HEK293T (cell line): ENCODE results near the gene SERTAD2.

Experiments
- CTBP1 ChIP-seq: fragments of 450-650 bp; IDR thresholded peaks from 2 replicates; pipeline ENCODE4 v1.6.1; 2016; ENCODE audit warnings: borderline replicate concordance
- ELF4 ChIP-seq: fragments of 450-650 bp; IDR thresholded peaks from 2 replicates; pipeline ENCODE4 v1.6.1; 2017; ENCODE audit warnings: antibody characterized with exemption
- NFRKB ChIP-seq: fragments of 450-650 bp; IDR thresholded peaks from 2 replicates; pipeline ENCODE4 v1.6.1; 2016; ENCODE audit warnings: mild to moderate bottlenecking, moderate library complexity
- PKNOX1 ChIP-seq: fragments of 450-650 bp; IDR thresholded peaks from 2 replicates; pipeline ENCODE4 v1.6.1; 2016
- SP1 ChIP-seq: fragments of 450-650 bp; IDR thresholded peaks from 2 replicates; pipeline ENCODE4 v1.6.1; 2017
- SUZ12 ChIP-seq: fragments of 450-650 bp; IDR thresholded peaks from 2 replicates; pipeline ENCODE4 v1.6.1; 2016; ENCODE audit warnings: mild to moderate bottlenecking
- TARDBP ChIP-seq: fragments of 450-650 bp; IDR thresholded peaks from 2 replicates; pipeline ENCODE4 v1.6.1; 2016

- TF ChIP-seq CTBP1, result no peak
- TF ChIP-seq TARDBP, result no peak
- TF ChIP-seq SP1, result no peak
- TF ChIP-seq ELF4, result no peak
- TF ChIP-seq SUZ12, result no peak
- no peak for TF ChIP-seq NFRKB
- TF ChIP-seq PKNOX1, result no peak
Observed at GRCh38 chr2:64629875-64630274, 23.8 kb downstream of the SERTAD2 start.
